Choroid plexus epithelial cell (primary cell): ENCODE results near the gene MIAT.

ENCODE experiments used
- DNase-seq: peaks from one replicate; pipeline ENCODE4 v3.0.0-alpha.2; 2010; ENCODE audit warnings: low read depth
- H3K4me3 ChIP-seq: 2 replicates; pipeline ENCODE4 v1.5.1; 2011; ENCODE audit warnings: low read depth, mild to moderate bottlenecking, control low read depth, low read length, moderate library complexity
- CTCF ChIP-seq: conservative IDR thresholded peaks from 2 replicates; pipeline ENCODE4 v1.5.1; 2011; ENCODE audit warnings: low read depth, mild to moderate bottlenecking, control low read depth, inconsistent platforms, low read length, moderate library complexity

MIAT gene

GRCh38 chr22:26681395-26681821 lies 24.0 kb downstream of the MIAT start:
- DNase-seq, result peak; percentile 96
- peak; percentile 34 for TF ChIP-seq CTCF
- H3K4me3 ChIP-seq, result no peak overlapping the region

GRCh38 chr22:26684168-26684567 lies 26.8 kb downstream of the MIAT start:
- no peak for TF ChIP-seq CTCF
- DNase-seq, result no peak
- no peak overlapping the region for H3K4me3 ChIP-seq

- TF ChIP-seq CTCF, result no peak
- no peak overlapping the region for H3K4me3 ChIP-seq
- no peak for DNase-seq
These were observed 28.2 kb downstream of the MIAT start for GRCh38 chr22:26685601-26686000.

GRCh38 chr22:26687439-26687838 lies 30.1 kb downstream of the MIAT start:
- H3K4me3 ChIP-seq, result no peak overlapping the region
- no peak for DNase-seq
- TF ChIP-seq CTCF, result no peak

- no peak for DNase-seq
- TF ChIP-seq CTCF, result no peak
- no peak overlapping the region for H3K4me3 ChIP-seq
These were observed 32.3 kb downstream of the MIAT start for GRCh38 chr22:26689513-26690301.

- TF ChIP-seq CTCF, result no peak
- no peak for DNase-seq
- H3K4me3 ChIP-seq, result no peak overlapping the region
These were observed 33.4 kb downstream of the MIAT start for GRCh38 chr22:26690654-26691376.
